Nucleus accumbens (tissue), 56 donors: ENCODE data around the gene SCRT2.
"Not testable (repeated sequence)": the region's sequence is repeated elsewhere in the genome, so short reads cannot be mapped to it uniquely, and the experiment has no call there.

ENCODE experiments used
- DNase-seq, 56 donors: peaks; one replicate each; lab custom pipeline; 2025; lab: John Stamatoyannopoulos, UW

Gene SCRT2

GRCh38 chr20:701401-702129, 26.0 kb upstream of the SCRT2 start:
- peak in 1 of 56 donors; percentile 4 for DNase-seq

GRCh38 chr20:699811-700338, 24.3 kb upstream of the SCRT2 start:
- peak in 44 of 56 donors; percentile 9 to 78 (median 39) for DNase-seq

- no peak for DNase-seq
These were observed 23.7 kb upstream of the SCRT2 start for GRCh38 chr20:699342-699741.

GRCh38 chr20:698276-698675, 22.7 kb upstream of the SCRT2 start:
- DNase-seq: no peak

GRCh38 chr20:697826-698225, 22.2 kb upstream of the SCRT2 start:
- DNase-seq: no peak

- no peak for DNase-seq
These were observed 19.7 kb upstream of the SCRT2 start for GRCh38 chr20:695165-695866.

- DNase-seq: no peak
These were observed 18.9 kb upstream of the SCRT2 start for GRCh38 chr20:694496-694895.

- not testable (repeated sequence) for DNase-seq
These were observed 18.2 kb upstream of the SCRT2 start for GRCh38 chr20:693786-694185.

- DNase-seq: no peak
These were observed 16.4 kb upstream of the SCRT2 start for GRCh38 chr20:692044-692443.

GRCh38 chr20:689947-690346, 14.3 kb upstream of the SCRT2 start:
- no peak for DNase-seq

- no peak for DNase-seq
These were observed 13.7 kb upstream of the SCRT2 start for GRCh38 chr20:689348-689747.

- DNase-seq: peak in 13 of 56 donors; percentile 5 to 55 (median 15)
These were observed 13.2 kb upstream of the SCRT2 start for GRCh38 chr20:688809-689212.

- no peak for DNase-seq
These were observed 12.0 kb upstream of the SCRT2 start for GRCh38 chr20:687468-688203.

- DNase-seq: no peak
These were observed 9.2 kb upstream of the SCRT2 start for GRCh38 chr20:684676-685319.

- no peak for DNase-seq
These were observed 6.5 kb upstream of the SCRT2 start for GRCh38 chr20:682123-682522.

- no peak for DNase-seq
These were observed 5.1 kb upstream of the SCRT2 start for GRCh38 chr20:680638-681187.

- DNase-seq: no peak
These were observed 2.4 kb upstream of the SCRT2 start for GRCh38 chr20:677957-678356.

GRCh38 chr20:676967-677366, 1.4 kb upstream of the SCRT2 start:
- DNase-seq: no peak

GRCh38 chr20:676315-676937, 824 bp upstream of the SCRT2 start:
- peak in 4 of 56 donors; percentile 8 to 19 (median 14) for DNase-seq

- no peak for DNase-seq
These were observed 559 bp downstream of the SCRT2 start for GRCh38 chr20:675033-675452.
